Hepatocyte (in vitro differentiated cells): Measurements from ENCODE around the gene BST1. TPM values are rescaled to one million over a fixed set of nuclear protein-coding genes. Genes with fewer than 3 reads are reported as not detected.

Source experiments
- DNase-seq: peaks from one replicate; pipeline ENCODE4 v3.0.0-alpha.2; 2016; ENCODE audit warnings: low spot score
- H2AFZ ChIP-seq: fragments of 200-600 bp; sonication (generic); 2 replicates; pipeline ENCODE4 v1.6.0; 2016; ENCODE audit warnings: antibody characterized with exemption, mild to moderate bottlenecking
- H3K27ac ChIP-seq: fragments of 200-600 bp; sonication (generic); 2 replicates; pipeline ENCODE4 v1.5.1; 2016; ENCODE audit warnings: mild to moderate bottlenecking
- H3K27me3 ChIP-seq: fragments of 200-600 bp; sonication (generic); 2 replicates; pipeline ENCODE4 v1.6.1; 2016
- H3K36me3 ChIP-seq: fragments of 200-600 bp; sonication (generic); replicated peaks from 2 replicates; pipeline ENCODE4 v1.5.1; 2016; ENCODE audit warnings: low read depth; ENCODE audit not compliant: insufficient read depth
- H3K4me1 ChIP-seq: fragments of 200-600 bp; sonication (generic); 2 replicates; pipeline ENCODE4 v1.5.1; 2016; ENCODE audit warnings: mild to moderate bottlenecking, moderate library complexity; ENCODE audit not compliant: insufficient read depth
- H3K4me2 ChIP-seq: fragments of 200-600 bp; sonication (generic); 2 replicates; pipeline ENCODE4 v1.6.0; 2016
- H3K4me3 ChIP-seq: fragments of 200-600 bp; sonication (generic); 2 replicates; pipeline ENCODE4 v1.5.1; 2016; ENCODE audit warnings: mild to moderate bottlenecking
- H3K79me2 ChIP-seq: fragments of 200-600 bp; sonication (generic); 2 replicates; pipeline ENCODE4 v1.6.0; 2017; ENCODE audit warnings: mild to moderate bottlenecking
- H3K9me2 ChIP-seq: fragments of 200-600 bp; sonication (generic); replicated peaks from 2 replicates; pipeline ENCODE4 v1.6.0; 2017; ENCODE audit warnings: mild to moderate bottlenecking; ENCODE audit not compliant: insufficient read depth
- H3K9me3 ChIP-seq: fragments of 200-600 bp; sonication (generic); 2 replicates; pipeline ENCODE4 v1.5.1; 2016; ENCODE audit warnings: low read depth, mild to moderate bottlenecking
- H4K20me1 ChIP-seq: fragments of 200-600 bp; sonication (generic); 2 replicates; pipeline ENCODE4 v1.6.0; 2016; ENCODE audit warnings: mild to moderate bottlenecking; ENCODE audit not compliant: insufficient read depth, poor library complexity, severe bottlenecking
- CTCF ChIP-seq: fragments of 200-600 bp; sonication (generic); IDR thresholded peaks from 2 replicates; pipeline ENCODE4 v1.5.1; 2016; ENCODE audit warnings: antibody characterized with exemption, mild to moderate bottlenecking; ENCODE audit not compliant: poor library complexity
- EZH2 ChIP-seq: fragments of 200-600 bp; sonication (generic); IDR thresholded peaks from 2 replicates; pipeline ENCODE4 v1.6.1; 2016; ENCODE audit warnings: antibody characterized with exemption, mild to moderate bottlenecking, borderline replicate concordance
- EZH2phosphoT487 ChIP-seq: fragments of 200-600 bp; sonication (generic); IDR thresholded peaks from one replicate; pipeline ENCODE4 v1.6.1; 2018; ENCODE audit warnings: antibody characterized with exemption, mild to moderate bottlenecking, low read depth, moderate library complexity; ENCODE audit not compliant: unreplicated experiment, severe bottlenecking
- WGBS: methylation state at CpG from one replicate; pipeline ENCODE4 v1.1.6; 2016; ENCODE audit warnings: low lambda C conversion rate; ENCODE audit errors: missing lambda C conversion rate; 5-methylcytosine and 5-hydroxymethylcytosine counted together
- polyA plus RNA-seq: library from polyadenylated mRNA; unstranded; fragments of >200 nt; fragmentation: Nextera tagmentation; extraction: Ambion mirVana; gene quantifications from 2 replicates; pipeline ENCODE4 v1.2.1, GENCODE V29; 2016
- total RNA-seq: library from RNA; depleted of rRNA; stranded (reverse); fragments of >200 nt; gene quantifications from 2 replicates; pipeline ENCODE4 v1.2.3, GENCODE V29; 2014

BST1 gene
- total and polyA plus RNA-seq, 2 experiments from 2014 or later: 3.5 to 3.7 TPM

GRCh38 chr4:15703439-15703838 lies 574 bp downstream of the BST1 start:
- H3K4me3 ChIP-seq: no peak overlapping the region
- no peaks in the 10 kb centered on the region for H3K27me3 ChIP-seq
- H3K4me1 ChIP-seq: peaks cover 10% of the 10 kb centered on the region
- H2AFZ ChIP-seq: no peak overlapping the region
- no peaks in the 10 kb centered on the region for H3K79me2 ChIP-seq
- H3K9me3 ChIP-seq: no peaks in the 10 kb centered on the region
- H3K36me3 ChIP-seq: no peaks in the 10 kb centered on the region
- H3K4me2 ChIP-seq: peak overlapping the region; percentile 69
- WGBS: 93% methylated on average over 3 of the region's 11 CpGs
- DNase-seq: no peak
- H4K20me1 ChIP-seq: no peaks in the 10 kb centered on the region
- H3K27ac ChIP-seq: no peak overlapping the region
- no peaks in the 10 kb centered on the region for H3K9me2 ChIP-seq
- TF ChIP-seq EZH2phosphoT487: no peak
- no peak for TF ChIP-seq EZH2
- TF ChIP-seq CTCF: no peak

- Histone ChIP-seq H3K4me3 (no peak overlapping the region), H2AFZ (no peak overlapping the region), H4K20me1 (no peaks in the 10 kb centered on the region), H3K27me3 (no peaks in the 10 kb centered on the region), H3K4me1 (peaks cover 10% of the 10 kb centered on the region), H3K27ac (no peak overlapping the region), H3K9me3 (no peaks in the 10 kb centered on the region), H3K4me2 (no peak overlapping the region), H3K79me2 (no peaks in the 10 kb centered on the region), H3K36me3 (no peaks in the 10 kb centered on the region), H3K9me2 (no peaks in the 10 kb centered on the region)
- no peak for TF ChIP-seq EZH2phosphoT487
- no peak for TF ChIP-seq EZH2
- no peak for TF ChIP-seq CTCF
- no peak for DNase-seq
These were observed 1.3 kb downstream of the BST1 start for GRCh38 chr4:15704129-15704528.

GRCh38 chr4:15706646-15707362 lies 3.9 kb downstream of the BST1 start:
- no peaks in the 10 kb centered on the region for H4K20me1 ChIP-seq
- peaks cover 10% of the 10 kb centered on the region for H3K4me1 ChIP-seq
- H3K4me2 ChIP-seq: peak overlapping the region; percentile 2
- H3K9me2 ChIP-seq: no peaks in the 10 kb centered on the region
- no peaks in the 10 kb centered on the region for H3K79me2 ChIP-seq
- H3K27ac ChIP-seq: no peak overlapping the region
- no peaks in the 10 kb centered on the region for H3K9me3 ChIP-seq
- H3K27me3 ChIP-seq: no peaks in the 10 kb centered on the region
- no peaks in the 10 kb centered on the region for H3K36me3 ChIP-seq
- no peak overlapping the region for H3K4me3 ChIP-seq
- 59% methylated on average over 3 of the region's 3 CpGs for WGBS
- TF ChIP-seq CTCF (no peak), EZH2 (no peak), EZH2phosphoT487 (no peak)
- no peak overlapping the region for H2AFZ ChIP-seq
- no peak for DNase-seq
